ENCODE measurements around the gene ACOT7.

The ACOT7 gene

DNA sequence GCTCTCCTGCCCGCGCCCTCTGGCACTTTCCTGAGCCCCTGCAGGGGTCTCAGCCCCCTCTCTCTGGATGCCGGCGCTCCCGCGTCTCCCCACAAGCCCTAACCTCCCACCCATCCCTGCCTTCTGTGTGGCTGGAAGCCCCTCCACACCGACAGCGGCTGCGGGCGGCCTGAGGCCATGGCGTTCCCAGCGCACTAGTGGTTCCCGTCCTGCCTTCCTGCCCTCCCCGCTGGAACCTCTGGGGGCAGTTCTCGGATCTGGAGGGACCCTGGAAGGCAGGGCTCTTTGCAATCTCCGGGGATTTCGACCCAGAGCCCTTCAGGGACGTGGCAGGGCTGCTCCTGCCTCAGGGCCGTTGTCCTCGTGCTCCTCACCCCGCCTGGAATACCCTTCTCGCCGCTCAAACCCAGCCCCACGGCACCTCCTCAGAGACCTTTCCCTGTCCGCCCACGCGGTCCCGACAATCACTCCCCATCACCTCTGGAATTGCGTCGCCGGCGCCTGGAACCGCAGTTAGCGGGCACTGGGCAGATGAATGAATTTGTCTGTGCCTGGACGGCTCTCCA, 30.5 kb upstream of the ACOT7 start:
- DNase-seq: no peak

DNA sequence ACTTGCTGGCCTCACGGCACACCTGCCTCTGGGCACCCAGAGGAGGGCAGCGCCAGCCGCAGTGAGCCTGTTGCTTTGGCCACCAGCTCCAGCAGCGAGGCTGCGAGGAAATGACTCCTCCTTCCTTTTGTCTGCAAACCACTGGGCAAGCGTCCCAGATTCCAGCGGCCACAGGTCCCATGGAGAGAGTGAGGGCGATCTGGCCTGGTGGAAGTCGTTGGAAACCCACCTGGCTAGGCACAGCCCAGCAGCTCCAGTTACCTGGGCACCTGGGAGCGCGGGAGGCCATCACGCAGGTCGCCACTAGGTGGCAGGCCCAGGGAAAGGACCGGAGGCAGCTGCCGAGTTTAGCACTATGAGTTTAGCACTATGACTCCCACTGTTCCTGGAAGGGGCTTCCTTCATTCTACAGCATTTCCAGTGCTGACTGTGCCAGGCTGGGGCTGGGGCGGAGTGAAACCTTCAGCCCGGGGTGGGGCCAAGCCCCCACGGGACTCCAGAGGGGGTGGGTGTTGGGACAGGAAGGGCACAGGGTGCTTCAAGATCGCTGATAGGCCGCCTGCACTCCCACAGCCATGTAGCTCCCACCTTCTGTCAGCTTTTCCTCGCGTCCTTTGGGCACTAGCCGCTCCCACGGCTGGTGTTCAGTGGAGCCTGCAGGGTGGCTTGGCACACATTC, 29.9 kb upstream of the ACOT7 start:
- DNase-seq: no peak

DNA sequence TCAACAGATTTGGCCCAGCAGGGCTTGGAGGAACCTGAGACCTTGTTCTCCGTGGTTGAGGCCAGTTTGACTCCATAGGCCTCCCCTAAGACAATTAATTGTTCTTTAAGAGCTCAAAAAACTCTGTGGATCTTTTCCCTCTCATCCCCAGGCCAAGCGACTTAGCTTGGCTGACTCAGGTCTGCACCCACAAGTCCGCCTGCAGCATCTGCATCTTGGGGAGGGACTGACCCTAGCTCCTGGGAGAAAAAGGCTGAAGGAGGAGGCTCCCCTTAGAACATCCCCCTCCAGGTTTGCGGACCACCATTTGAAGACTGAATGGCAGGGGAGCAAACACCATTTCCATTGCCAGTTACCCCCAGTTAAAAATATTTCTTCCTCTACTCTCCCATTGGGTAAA, 27.7 kb upstream of the ACOT7 start:
- DNase-seq: no peak

DNA sequence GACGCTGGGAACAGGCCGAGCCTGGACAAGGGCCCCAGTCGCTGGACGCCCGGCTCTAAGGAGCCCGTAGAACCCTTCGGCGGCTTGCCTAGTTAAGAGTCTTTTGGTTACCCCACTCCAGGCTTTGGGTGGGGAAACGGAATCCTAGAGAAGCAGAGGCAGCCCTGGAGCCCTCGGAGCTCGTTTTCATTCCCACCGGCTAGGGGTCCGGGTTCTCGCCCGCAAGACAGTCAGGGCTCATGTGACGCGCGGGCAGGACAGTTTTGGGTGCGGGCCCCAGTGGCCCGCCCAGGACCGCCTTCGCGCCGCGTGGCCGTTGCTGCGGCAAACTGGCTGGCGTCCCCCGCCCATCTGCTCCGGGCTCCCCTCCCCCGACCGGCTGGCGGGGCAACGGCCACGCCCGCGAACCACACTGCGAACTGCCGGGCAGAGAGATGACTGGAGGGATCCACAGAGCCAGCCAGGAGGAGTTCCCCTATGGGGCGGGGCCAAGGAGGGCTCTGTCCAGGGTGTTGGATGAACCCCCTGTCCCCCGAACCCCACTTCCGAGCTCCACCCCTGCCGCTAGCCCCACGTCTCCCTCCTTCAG, 27.0 kb upstream of the ACOT7 start:
- no peak for DNase-seq

GRCh38 chr1:6419804-6420453, 26.4 kb upstream of the ACOT7 start, which contains the start of gene HES2:
HES2 (minus strand) TSS chr1:6419919; CDS start chr1:6419820, 99 bp downstream.
- DNase-seq: no peak

DNA sequence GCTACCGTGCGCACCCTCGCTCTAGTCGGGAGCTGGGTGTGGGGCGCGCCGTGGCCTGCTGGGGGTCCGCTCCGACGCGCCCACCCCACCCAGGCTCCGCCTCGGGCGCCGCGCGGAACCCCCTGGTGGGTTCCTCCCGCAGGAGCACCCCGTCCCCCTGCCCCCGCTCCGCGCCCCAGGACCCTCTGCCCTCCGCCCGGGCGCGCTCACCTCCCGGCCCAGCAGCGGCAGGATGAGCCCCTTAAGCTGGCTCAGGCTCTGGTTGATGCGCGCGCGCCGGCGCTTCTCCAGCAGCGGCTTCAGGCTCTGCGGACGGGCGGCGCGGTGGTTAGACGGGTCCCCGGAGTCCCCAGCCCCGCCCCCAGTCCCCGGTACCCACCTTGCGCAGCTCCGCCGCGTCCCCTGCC, 25.8 kb upstream of the ACOT7 start:
- DNase-seq: no peak

DNA sequence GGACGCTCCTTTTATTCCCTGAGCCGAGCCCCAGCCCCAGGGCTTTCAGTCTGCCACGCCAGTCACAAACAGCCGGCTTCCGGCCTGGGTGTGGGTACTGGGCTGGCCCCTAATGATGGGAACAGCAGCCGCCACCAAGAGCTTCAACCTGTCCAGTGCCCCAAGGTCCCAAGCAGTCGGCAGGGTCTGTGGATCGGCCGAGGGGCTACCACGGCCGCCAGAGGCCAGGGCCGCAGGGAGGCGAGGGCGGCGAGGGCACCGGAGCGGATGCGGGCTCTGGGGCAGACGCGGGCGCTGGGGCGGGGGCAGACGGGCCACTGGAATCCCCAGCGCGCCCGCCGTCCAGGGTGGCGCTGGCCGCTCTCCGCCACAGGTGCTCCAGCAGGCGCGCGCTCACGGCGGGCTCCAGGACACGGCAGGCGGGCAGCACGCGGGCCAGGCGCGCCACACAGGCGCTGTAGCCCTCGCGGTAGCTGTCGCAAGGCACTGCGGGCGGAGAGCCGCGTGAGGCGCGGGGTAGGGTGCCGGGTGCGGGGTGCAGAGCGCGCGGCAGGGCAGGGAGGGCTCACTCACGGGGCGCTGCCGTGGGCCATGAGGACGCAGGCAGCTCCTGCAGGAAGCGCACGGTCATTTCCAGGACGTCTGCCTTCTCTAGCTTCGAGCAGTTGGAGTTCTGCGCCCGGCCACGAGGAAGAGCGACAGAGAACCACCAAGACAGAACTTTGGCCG, 25.3 kb upstream of the ACOT7 start:
- no peak for DNase-seq

DNA sequence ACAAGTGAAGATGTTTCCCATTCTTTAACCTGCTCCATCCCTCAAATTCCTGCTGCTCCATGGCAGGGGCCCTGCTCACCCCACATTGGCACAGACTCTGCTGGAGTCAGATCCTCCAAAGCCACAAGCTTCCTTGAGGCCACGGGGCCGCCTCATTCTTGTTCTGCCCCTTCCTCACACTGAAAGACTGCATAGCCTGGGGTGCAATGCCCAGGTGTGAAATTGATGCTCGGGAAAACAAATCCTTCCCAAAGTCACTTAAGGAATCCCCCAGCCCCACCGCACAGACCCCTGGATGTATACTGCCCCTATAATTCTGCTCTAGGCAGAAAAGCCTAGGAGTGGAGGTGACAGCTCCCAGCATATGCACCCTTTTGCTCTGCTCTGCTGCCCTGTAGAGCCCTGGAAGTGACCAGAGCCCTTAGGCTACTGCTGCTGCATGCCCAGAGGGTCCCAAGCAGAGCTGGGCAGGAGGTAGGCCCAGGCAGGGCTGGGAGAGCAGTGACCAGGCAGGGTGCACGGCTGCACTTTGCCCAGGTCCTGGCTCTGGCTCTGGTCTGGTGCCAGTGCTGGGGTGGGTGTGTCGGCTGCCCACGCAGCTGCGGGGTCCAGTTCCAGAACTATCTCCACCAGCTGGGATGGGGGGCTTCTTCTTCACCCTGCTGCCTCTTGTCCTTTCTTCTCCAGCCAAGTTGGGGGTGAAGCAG, 24.5 kb upstream of the ACOT7 start:
- no peak for DNase-seq

GRCh38 chr1:6416906-6417305, 23.3 kb upstream of the ACOT7 start:
- no peak for DNase-seq

- DNase-seq: no peak
Measured at GRCh38 chr1:6416295-6416656, 22.7 kb upstream of the ACOT7 start.

DNA sequence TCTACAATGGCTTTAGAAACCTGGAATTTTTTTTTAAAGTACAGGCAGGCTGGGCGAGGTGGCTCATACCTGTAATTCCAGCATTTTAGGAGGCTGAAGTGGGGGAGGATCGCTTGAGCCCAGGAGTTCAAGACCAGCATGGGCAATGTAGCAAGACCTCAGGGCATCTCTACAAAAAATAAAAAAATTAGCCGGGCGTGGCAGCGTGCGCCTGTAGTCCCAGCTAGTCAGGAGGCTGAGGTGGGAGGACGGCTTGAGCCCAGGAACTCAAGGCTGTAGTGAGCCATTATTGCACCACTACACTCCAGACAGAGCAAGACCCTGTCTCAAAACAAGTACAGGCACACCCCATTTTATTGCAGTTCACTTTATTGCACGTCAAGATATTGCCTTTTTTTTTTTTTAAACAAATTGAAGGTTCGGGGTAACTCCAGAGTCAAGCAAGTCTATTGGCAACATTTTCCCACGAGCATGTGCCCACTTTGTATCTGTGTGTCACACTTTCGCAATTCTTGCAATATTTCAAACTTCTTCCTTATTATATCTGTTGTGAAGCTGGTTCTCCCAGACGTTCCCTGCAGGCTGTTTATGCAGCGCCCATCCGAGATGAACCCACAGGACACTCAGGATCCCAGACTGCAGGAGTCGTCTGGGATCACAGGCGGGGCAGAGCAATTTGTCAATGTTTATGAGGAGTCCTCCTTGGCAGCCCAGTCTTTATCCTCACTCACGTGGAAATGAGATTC, 21.5 kb upstream of the ACOT7 start:
- DNase-seq: no peak

DNA sequence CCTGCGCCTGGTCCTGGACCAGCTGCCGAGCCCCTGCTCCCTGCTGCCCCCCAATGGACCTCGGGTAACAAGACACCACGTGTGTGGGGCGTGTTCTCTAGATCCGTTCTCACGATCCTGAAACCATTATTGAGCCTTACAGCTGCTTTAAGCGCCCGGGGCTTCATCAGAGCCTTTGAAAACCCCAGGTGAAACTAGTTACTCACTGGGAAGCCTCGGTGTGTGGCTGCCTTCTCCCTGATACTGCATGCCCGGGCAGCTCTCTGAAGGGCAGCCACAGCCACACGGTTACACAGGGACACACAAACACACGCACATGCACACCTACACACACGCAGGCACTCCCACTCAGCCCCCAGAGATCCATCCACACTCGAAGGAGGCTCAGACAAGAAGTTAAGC, 20.9 kb upstream of the ACOT7 start:
- DNase-seq: peak; percentile 9

DNA sequence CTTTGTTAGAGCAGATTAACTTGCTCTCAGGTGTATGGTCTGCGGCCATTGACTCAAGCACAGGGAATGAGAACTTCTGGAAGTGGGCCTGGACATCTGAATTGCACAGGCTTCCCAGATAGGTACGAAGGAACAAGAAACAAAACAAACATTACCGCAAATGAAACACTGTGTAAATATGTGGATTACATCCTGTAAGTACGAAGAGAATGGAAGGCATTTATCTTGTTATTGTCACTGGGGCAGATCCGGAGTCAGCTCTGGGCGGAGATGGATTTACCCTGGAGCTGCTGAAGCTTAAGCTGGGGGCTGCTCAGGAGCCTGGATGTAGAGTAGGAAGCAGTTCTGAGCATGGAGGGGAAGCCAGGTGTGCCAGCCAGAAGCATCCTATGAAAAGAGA, 19.3 kb upstream of the ACOT7 start:
- DNase-seq: no peak

DNA sequence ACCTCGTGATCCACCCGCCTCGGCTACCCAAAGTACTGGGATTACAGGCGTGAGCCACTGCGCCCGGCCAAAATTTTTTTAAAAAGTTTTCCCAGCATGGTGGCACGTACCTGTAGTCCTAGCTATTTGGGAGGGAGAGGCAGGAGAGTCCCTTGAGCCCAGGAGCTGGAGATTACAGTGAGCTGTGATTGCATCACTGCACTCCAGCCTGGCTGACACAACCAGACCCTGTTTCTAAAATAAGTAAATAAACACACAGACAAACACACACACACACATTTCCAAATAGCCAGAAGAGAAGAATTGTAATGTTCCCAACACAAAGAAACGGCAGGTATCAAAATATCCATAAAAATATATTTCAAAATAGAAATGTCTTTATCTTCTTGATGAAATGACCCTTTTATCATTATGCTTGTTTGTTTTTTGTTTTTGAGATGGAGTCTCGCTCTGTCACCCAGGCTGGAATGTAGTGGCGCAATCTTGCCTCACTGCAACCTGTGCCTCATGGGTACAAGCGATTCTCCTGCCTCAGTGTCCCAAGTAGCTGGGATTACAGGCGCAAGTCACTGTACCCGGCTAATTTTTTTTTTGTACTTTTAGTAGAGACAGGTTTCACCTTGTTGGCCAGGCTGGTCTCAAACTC, 16.8 kb upstream of the ACOT7 start:
- DNase-seq: no peak

GRCh38 chr1:6409733-6410132, 16.2 kb upstream of the ACOT7 start:
- no peak for DNase-seq

- DNase-seq: no peak
Measured at GRCh38 chr1:6409053-6409452, 15.5 kb upstream of the ACOT7 start.

DNA sequence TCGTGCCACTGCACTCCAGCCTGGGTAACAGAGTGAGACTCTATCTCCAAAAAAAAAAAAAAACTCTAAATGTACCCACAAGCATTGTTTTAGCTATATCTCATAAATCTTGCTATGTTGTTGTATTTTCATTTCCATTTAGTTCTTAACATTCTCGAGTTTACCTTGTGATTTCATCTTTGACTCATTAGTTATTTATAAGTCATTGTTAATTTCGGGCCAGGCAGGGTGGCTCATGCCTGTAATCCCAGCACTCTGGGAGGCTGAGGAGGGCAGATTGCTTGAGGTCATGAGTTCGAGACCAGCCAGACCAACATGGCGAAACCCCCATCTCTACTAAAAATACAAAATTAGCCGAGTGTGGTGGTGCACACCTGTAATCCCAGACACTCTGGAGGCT, 14.5 kb upstream of the ACOT7 start:
- DNase-seq: no peak

DNA sequence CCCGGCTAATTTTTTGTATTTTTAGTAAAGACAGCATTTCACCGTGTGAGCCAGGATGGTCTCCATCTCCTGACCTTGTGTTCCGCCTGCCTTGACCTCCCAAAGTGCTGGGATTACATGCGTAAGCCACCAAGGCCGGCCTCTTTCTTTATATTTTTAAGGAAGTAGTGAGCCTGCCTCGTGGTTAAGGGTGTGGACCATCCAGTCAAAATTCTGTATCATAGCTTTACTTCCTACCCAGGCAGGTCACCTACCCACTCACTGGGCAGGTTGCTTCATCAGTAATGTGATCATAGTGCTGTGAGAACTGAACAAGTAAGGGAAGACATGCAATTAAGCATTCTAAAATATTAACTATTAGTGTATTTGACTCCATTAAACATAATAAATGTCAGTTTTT, 8.1 kb upstream of the ACOT7 start:
- DNase-seq: no peak

GRCh38 chr1:6399294-6399693, 5.7 kb upstream of the ACOT7 start:
- no peak for DNase-seq

DNA sequence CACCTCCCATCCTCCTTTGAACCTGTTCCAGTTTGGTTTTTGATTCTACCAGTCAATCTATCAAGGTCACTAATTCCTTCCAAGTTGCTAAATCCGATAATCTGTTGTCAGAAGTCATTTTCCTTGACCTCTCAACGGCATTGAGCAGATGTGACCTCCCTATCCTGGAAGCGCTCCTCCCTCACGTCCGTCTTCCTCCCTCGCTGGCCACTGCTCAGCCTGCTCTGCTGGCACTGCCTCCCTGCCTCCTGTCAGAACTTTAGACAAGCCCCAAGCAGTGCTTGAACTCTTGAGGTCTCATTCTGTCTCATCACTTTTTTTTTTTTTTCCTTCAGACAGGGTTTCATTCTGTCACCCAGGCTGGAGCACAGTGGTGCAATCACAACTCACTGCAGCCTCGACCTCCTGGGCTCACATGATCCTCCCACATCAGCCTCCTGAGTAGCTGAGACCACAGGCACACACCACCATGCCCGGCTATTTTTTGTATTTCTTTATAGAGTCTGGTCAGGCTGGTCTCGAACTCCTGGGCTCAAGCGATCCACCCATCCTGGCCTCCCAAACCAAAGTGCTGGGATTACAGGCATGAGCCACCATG, 4.4 kb upstream of the ACOT7 start:
- no peak for DNase-seq

DNA sequence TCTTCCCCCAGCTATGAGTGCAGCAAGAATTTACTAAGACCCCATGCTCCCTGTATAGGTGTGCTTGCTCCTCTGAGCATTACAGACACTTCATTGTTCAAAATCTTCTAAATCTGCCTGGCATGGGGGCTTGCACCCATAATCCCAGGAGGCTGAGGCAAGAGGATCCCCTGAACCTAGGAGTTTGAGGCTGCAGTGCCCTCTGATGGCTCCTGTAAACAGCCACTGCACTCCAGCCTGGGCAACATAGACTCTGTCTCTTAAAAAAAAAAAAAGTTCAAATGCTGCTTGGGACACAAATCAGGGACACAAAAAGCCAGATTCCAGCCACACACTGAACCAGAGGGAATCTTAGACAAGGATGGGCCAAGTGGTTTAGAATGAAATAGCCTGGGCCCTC, 3.4 kb upstream of the ACOT7 start:
- DNase-seq: no peak
